Measurements from ENCODE around the gene HUS1. TPM values are rescaled to one million over a fixed set of nuclear protein-coding genes. Genes with fewer than 3 reads are reported as not detected.
A peak's percentile ranks its signal among the peaks of the same experiment; 100 is the strongest.

HUS1 gene
- 20.1 TPM for polyA plus RNA-seq
- long read RNA-seq, donor 1 = 0 reads
- long read RNA-seq, donor 2, partial matches to known transcripts = 0 of 4 reads
- long read RNA-seq, donor 2, other reads (novel, unspliced or antisense) = 0 of 4 reads
- long read RNA-seq, donor 3, transcript HUS1-201 (8 exons, 2,935 nt) = major isoform, 7 of 8 reads
- long read RNA-seq, donor 3, partial matches to known transcripts = 0 of 8 reads
- long read RNA-seq, donor 3, other reads (novel, unspliced or antisense) = 0 of 8 reads
- long read RNA-seq, donor 4 = 0 reads
- long read RNA-seq, donor 5, partial matches to known transcripts = 0 of 1 reads
- long read RNA-seq, donor 5, other reads (novel, unspliced or antisense) = 0 of 1 reads
- long read RNA-seq, donor 6, partial matches to known transcripts = 0 of 7 reads
- long read RNA-seq, donor 6, other reads (novel, unspliced or antisense) = 0 of 7 reads
- long read RNA-seq, donor 7, partial matches to known transcripts = 0 of 3 reads
- long read RNA-seq, donor 7, other reads (novel, unspliced or antisense) = 0 of 3 reads
- long read RNA-seq, donor 8, transcript HUS1-201 (8 exons, 2,935 nt) = major isoform, 5 of 5 reads
- long read RNA-seq, donor 8, partial matches to known transcripts = 0 of 5 reads
- long read RNA-seq, donor 8, other reads (novel, unspliced or antisense) = 0 of 5 reads
- long read RNA-seq, donor 9, partial matches to known transcripts = 0 of 5 reads
- long read RNA-seq, donor 9, other reads (novel, unspliced or antisense) = 0 of 5 reads
- long read RNA-seq, donor 10, transcript HUS1-201 (8 exons, 2,935 nt) = major isoform, 5 of 7 reads
- long read RNA-seq, donor 10, partial matches to known transcripts = 0 of 7 reads
- long read RNA-seq, donor 10, other reads (novel, unspliced or antisense) = 0 of 7 reads
- long read RNA-seq, donor 11, partial matches to known transcripts = 0 of 5 reads
- long read RNA-seq, donor 11, other reads (novel, unspliced or antisense) = 0 of 5 reads

GRCh38 chr7:47979145-47979831 is at the start of gene HUS1:
Gene HUS1, minus strand, starts transcription at chr7:47979615. Its CDS starts 96 bp downstream, at chr7:47979519.
- peak within 1 kb of the TSS; percentile 86 for H3K27ac ChIP-seq (ENCODE audit: low read length)
- H3K4me3 ChIP-seq (ENCODE audit: low read length) = peak within 1 kb of the TSS; percentile 80
- peaks cover 35% of the 10 kb centered on the region for H3K36me3 ChIP-seq (ENCODE audit: control insufficient read depth, insufficient read depth, low read length)
- no peaks in the 10 kb centered on the region for H3K27me3 ChIP-seq (ENCODE audit: control insufficient read depth, insufficient read depth, low read length)
- no peaks in the 10 kb centered on the region for H3K9me3 ChIP-seq (ENCODE audit: control insufficient read depth, low read depth, low read length)
- peaks cover 10% of the 10 kb centered on the region for H3K4me1 ChIP-seq (ENCODE audit: control insufficient read depth, insufficient read depth, low read length)
- no CpG with 5 or more reads among the region's 62 CpGs for WGBS (ENCODE audit: insufficient coverage, low lambda C conversion rate)
- DNase-seq = peak; percentile 79 to 95

GRCh38 chr7:48028938-48029337 is 49.5 kb upstream of the HUS1 start, which contains the start of gene SUN3:
Gene SUN3, minus strand, starts transcription at chr7:48029107. Its CDS starts 169 bp downstream, at chr7:48028938.
- H3K27me3 ChIP-seq (ENCODE audit: control insufficient read depth, insufficient read depth, low read length) = peaks cover 11% of the 10 kb centered on the region
- no CpG with 5 or more reads among the region's 6 CpGs for WGBS (ENCODE audit: insufficient coverage, low lambda C conversion rate)
- H3K9me3 ChIP-seq (ENCODE audit: control insufficient read depth, low read depth, low read length) = no peaks in the 10 kb centered on the region
- H3K4me3 ChIP-seq (ENCODE audit: low read length) = no peak within 1 kb of the TSS
- no peaks in the 10 kb centered on the region for H3K36me3 ChIP-seq (ENCODE audit: control insufficient read depth, insufficient read depth, low read length)
- no peaks in the 10 kb centered on the region for H3K4me1 ChIP-seq (ENCODE audit: control insufficient read depth, insufficient read depth, low read length)
- DNase-seq = no peak
- no peak within 1 kb of the TSS for H3K27ac ChIP-seq (ENCODE audit: low read length)

- Histone ChIP-seq H3K4me3 (ENCODE audit: low read length) (no peak overlapping the region), H3K27me3 (ENCODE audit: control insufficient read depth, insufficient read depth, low read length) (peaks cover 2% of the 10 kb centered on the region), H3K27ac (ENCODE audit: low read length) (no peak overlapping the region), H3K9me3 (ENCODE audit: control insufficient read depth, low read depth, low read length) (peaks cover 6% of the 10 kb centered on the region), H3K4me1 (ENCODE audit: control insufficient read depth, insufficient read depth, low read length) (no peaks in the 10 kb centered on the region), H3K36me3 (ENCODE audit: control insufficient read depth, insufficient read depth, low read length) (no peaks in the 10 kb centered on the region)
- WGBS (ENCODE audit: insufficient coverage, low lambda C conversion rate) = 0% methylated on average over 1 of the region's 5 CpGs
- DNase-seq = no peak
These were observed 46.2 kb upstream of the HUS1 start for GRCh38 chr7:48025624-48026023.

DNA sequence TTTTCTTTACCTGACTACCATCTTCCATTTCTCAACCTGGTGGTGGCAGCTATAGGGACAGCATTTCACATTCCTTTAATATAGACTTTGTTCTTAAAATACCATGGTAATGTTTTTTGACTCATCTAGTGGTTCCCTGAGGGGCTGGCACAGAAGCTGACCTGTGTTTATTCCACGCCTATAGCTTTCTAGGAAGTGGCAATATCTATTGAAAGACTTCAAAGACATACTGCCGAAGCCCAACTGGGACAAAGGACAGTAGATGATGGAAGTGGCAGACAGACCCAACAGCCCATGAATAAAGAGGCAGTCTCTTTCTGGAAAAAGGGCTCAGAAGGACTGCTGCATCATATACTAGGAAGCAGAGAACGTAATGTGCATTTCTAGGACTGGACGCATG is 38.3 kb upstream of the HUS1 start:
- Histone ChIP-seq H3K4me1 (ENCODE audit: control insufficient read depth, insufficient read depth, low read length) (no peaks in the 10 kb centered on the region), H3K27ac (ENCODE audit: low read length) (no peak overlapping the region), H3K4me3 (ENCODE audit: low read length) (no peak overlapping the region), H3K36me3 (ENCODE audit: control insufficient read depth, insufficient read depth, low read length) (no peaks in the 10 kb centered on the region), H3K9me3 (ENCODE audit: control insufficient read depth, low read depth, low read length) (no peaks in the 10 kb centered on the region), H3K27me3 (ENCODE audit: control insufficient read depth, insufficient read depth, low read length) (peaks cover 5% of the 10 kb centered on the region)
- DNase-seq = no peak
- WGBS (ENCODE audit: insufficient coverage, low lambda C conversion rate) = no CpG with 5 or more reads among the region's 4 CpGs

- Histone ChIP-seq H3K4me1 (ENCODE audit: control insufficient read depth, insufficient read depth, low read length) (no peaks in the 10 kb centered on the region), H3K36me3 (ENCODE audit: control insufficient read depth, insufficient read depth, low read length) (no peaks in the 10 kb centered on the region), H3K9me3 (ENCODE audit: control insufficient read depth, low read depth, low read length) (no peaks in the 10 kb centered on the region), H3K27ac (ENCODE audit: low read length) (no peak overlapping the region), H3K4me3 (ENCODE audit: low read length) (no peak overlapping the region), H3K27me3 (ENCODE audit: control insufficient read depth, insufficient read depth, low read length) (peaks cover 5% of the 10 kb centered on the region)
- no peak for DNase-seq
These were observed 37.2 kb upstream of the HUS1 start for GRCh38 chr7:48016641-48017040.

GRCh38 chr7:48011951-48012350 is 32.5 kb upstream of the HUS1 start:
- Histone ChIP-seq H3K27me3 (ENCODE audit: control insufficient read depth, insufficient read depth, low read length) (peaks cover 5% of the 10 kb centered on the region), H3K9me3 (ENCODE audit: control insufficient read depth, low read depth, low read length) (no peaks in the 10 kb centered on the region), H3K4me3 (ENCODE audit: low read length) (no peak overlapping the region), H3K4me1 (ENCODE audit: control insufficient read depth, insufficient read depth, low read length) (no peaks in the 10 kb centered on the region), H3K36me3 (ENCODE audit: control insufficient read depth, insufficient read depth, low read length) (no peaks in the 10 kb centered on the region), H3K27ac (ENCODE audit: low read length) (no peak overlapping the region)
- DNase-seq = no peak
- no CpG with 5 or more reads among the region's 3 CpGs for WGBS (ENCODE audit: insufficient coverage, low lambda C conversion rate)

DNA sequence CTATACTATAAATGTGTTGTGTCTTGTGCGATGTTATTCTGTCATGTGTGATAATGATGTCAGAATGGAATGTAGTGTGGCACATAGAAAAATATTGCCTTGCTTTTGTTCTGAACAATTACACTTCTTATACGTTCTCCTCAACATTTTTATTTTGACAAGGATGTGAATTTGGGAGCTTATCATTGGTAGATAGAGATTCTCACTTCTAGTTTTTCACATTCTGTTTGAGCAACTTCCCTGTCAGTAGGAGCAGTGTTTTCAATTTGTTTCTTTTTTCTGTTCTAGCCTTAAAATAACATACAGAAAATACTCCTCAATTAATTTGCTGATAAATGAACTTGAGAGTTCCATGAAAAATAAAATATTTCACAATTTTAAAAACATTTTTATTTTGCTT is 31.9 kb upstream of the HUS1 start:
- Histone ChIP-seq H3K27me3 (ENCODE audit: control insufficient read depth, insufficient read depth, low read length) (peaks cover 5% of the 10 kb centered on the region), H3K4me3 (ENCODE audit: low read length) (no peak overlapping the region), H3K36me3 (ENCODE audit: control insufficient read depth, insufficient read depth, low read length) (no peaks in the 10 kb centered on the region), H3K27ac (ENCODE audit: low read length) (no peak overlapping the region), H3K4me1 (ENCODE audit: control insufficient read depth, insufficient read depth, low read length) (no peaks in the 10 kb centered on the region), H3K9me3 (ENCODE audit: control insufficient read depth, low read depth, low read length) (no peaks in the 10 kb centered on the region)
- DNase-seq = no peak
- WGBS (ENCODE audit: insufficient coverage, low lambda C conversion rate) = 90% methylated on average over 2 of the region's 2 CpGs

DNA sequence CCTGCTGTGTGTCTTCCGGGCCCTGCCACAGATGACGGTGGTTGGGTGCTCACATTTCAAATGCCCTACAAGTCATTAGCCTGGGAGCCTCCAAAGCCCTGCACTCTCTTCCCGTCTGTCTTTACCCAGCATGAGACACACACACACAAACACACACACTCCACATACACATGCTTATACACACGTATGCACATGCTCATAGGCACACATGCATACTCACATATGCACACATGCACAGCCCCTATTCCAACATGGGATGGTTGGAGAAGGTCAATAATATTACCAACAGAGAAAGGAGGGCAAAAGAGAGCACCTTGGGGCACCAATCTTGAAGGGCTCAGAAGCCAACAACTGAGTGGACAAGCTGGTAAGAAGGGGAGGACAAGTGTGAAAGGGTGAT is 30.5 kb upstream of the HUS1 start:
- peaks cover 3% of the 10 kb centered on the region for H3K27me3 ChIP-seq (ENCODE audit: control insufficient read depth, insufficient read depth, low read length)
- H3K27ac ChIP-seq (ENCODE audit: low read length) = no peak overlapping the region
- WGBS (ENCODE audit: insufficient coverage, low lambda C conversion rate) = no CpG with 5 or more reads among the region's 4 CpGs
- H3K36me3 ChIP-seq (ENCODE audit: control insufficient read depth, insufficient read depth, low read length) = no peaks in the 10 kb centered on the region
- no peaks in the 10 kb centered on the region for H3K4me1 ChIP-seq (ENCODE audit: control insufficient read depth, insufficient read depth, low read length)
- no peaks in the 10 kb centered on the region for H3K9me3 ChIP-seq (ENCODE audit: control insufficient read depth, low read depth, low read length)
- DNase-seq = no peak
- no peak overlapping the region for H3K4me3 ChIP-seq (ENCODE audit: low read length)

DNA sequence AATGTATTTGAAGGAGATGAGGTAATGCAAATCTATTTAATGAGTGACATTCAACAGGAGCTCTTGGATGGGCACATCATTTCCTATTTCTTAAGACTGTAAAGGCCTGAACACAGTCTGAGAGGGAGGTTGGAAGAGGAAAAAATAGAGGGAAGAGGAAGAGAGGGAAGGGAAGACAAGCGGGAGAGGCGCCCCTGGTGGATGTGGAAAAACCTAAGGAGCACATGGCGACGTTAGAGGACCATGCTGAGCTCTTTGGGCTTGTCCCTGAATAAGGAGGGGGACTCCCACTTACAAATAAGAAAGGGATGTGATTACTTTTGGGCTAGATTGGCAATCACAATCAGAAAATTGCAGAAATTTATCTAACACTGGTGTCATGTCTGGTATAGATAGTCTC is 29.8 kb upstream of the HUS1 start:
- Histone ChIP-seq H3K4me3 (ENCODE audit: low read length) (no peak overlapping the region), H3K27me3 (ENCODE audit: control insufficient read depth, insufficient read depth, low read length) (peaks cover 3% of the 10 kb centered on the region), H3K27ac (ENCODE audit: low read length) (no peak overlapping the region), H3K36me3 (ENCODE audit: control insufficient read depth, insufficient read depth, low read length) (no peaks in the 10 kb centered on the region), H3K9me3 (ENCODE audit: control insufficient read depth, low read depth, low read length) (no peaks in the 10 kb centered on the region), H3K4me1 (ENCODE audit: control insufficient read depth, insufficient read depth, low read length) (no peaks in the 10 kb centered on the region)
- WGBS (ENCODE audit: insufficient coverage, low lambda C conversion rate) = 89% methylated on average over 3 of the region's 4 CpGs
- DNase-seq = no peak

DNA sequence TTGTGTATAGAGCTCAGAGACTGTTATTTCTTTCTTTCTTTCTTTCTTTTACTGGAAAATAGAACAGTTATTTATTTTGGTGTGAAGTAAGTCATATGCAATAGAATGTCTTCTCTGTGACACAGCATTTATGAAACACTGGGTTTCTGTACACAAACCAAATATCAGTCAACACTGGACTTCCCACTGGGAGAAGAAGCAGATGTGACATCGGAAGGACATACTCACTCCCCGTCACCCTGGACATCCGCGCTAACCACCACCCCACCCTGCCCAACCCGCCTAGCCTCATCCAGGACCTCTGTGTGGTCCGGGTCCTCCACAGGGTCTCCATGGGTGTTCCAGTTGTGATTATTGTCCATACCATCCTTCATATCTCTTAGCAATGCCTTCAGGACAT is 27.5 kb upstream of the HUS1 start:
- no CpG with 5 or more reads among the region's 6 CpGs for WGBS (ENCODE audit: insufficient coverage, low lambda C conversion rate)
- H3K9me3 ChIP-seq (ENCODE audit: control insufficient read depth, low read depth, low read length) = no peaks in the 10 kb centered on the region
- no peak for DNase-seq
- H3K36me3 ChIP-seq (ENCODE audit: control insufficient read depth, insufficient read depth, low read length) = no peaks in the 10 kb centered on the region
- H3K4me3 ChIP-seq (ENCODE audit: low read length) = no peak overlapping the region
- no peaks in the 10 kb centered on the region for H3K4me1 ChIP-seq (ENCODE audit: control insufficient read depth, insufficient read depth, low read length)
- H3K27ac ChIP-seq (ENCODE audit: low read length) = no peak overlapping the region
- peaks cover 3% of the 10 kb centered on the region for H3K27me3 ChIP-seq (ENCODE audit: control insufficient read depth, insufficient read depth, low read length)

All from large intestine (tissue), 12 donors.